Measurements from ENCODE around the gene C11orf58. TPM values are rescaled to one million over a fixed set of nuclear protein-coding genes. Genes with fewer than 3 reads are reported as not detected.
A peak's percentile ranks its signal among the peaks of the same experiment; 100 is the strongest.

The C11orf58 gene
- total and polyA plus RNA-seq, 10 donors: 83.9 to 147 (median 124) TPM

DNA sequence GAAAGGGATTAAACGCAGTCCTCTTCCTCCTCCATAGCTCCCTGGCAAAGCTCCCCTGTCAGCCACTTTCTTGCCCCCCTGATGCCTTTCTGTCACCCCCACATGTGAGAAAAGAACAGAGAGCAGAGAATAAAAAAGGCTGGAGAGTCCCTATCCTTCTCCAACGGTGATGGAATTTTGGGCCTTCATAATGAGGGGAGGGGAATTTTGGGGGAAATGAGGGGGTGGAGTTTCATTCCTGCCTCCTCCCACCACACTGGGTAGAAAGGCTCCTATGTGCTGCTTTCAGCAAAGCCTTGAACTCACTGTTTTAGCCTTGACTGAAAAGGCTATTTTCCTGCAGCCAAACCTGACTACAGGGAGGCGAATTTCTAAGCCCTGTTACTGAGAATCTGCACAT, 59.3 kb downstream of the C11orf58 start:
- intact Hi-C loops (cut with DNase I; ENCODE audit: low total_unique reads): no loop called here
- whole genome bisulfite sequencing, 5 donors: 60 to 74% (median 62%) methylated on average over 3 of the region's 3 CpGs

DNA sequence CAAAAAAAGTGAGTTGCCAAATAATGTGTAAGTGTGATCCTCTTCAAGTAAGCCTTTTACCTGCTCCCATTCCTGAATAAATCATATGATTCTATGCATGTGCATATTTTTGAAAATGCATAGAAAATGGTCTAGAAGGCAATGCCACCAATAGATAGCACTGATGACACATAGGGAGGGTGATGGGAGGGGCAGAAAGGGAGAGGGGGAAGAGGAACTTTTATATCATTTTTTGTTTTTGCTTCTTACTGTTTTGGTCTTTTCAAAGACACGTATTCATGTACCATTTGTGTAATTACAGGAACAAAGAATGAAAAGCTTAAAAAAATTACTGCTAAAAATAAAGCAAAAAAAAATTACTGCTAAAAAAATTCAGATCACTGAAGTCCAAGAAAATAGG, 60.8 kb downstream of the C11orf58 start:
- intact Hi-C loops (cut with DNase I; ENCODE audit: low total_unique reads): no loop called here
- no peak for DNase-seq
- H3K9me3 ChIP-seq: no peaks in the 10 kb centered on the region
- no peak overlapping the region for H3K4me3 ChIP-seq
- H3K36me3 ChIP-seq: no peaks in the 10 kb centered on the region
- H3K4me1 ChIP-seq: peaks cover 3 to 37% (median 17%) of the 10 kb centered on the region in 6 donors
- no peak for TF ChIP-seq POLR2A (IDR thresholded peaks at IDR 0.05)
- TF ChIP-seq, protein P1, sequence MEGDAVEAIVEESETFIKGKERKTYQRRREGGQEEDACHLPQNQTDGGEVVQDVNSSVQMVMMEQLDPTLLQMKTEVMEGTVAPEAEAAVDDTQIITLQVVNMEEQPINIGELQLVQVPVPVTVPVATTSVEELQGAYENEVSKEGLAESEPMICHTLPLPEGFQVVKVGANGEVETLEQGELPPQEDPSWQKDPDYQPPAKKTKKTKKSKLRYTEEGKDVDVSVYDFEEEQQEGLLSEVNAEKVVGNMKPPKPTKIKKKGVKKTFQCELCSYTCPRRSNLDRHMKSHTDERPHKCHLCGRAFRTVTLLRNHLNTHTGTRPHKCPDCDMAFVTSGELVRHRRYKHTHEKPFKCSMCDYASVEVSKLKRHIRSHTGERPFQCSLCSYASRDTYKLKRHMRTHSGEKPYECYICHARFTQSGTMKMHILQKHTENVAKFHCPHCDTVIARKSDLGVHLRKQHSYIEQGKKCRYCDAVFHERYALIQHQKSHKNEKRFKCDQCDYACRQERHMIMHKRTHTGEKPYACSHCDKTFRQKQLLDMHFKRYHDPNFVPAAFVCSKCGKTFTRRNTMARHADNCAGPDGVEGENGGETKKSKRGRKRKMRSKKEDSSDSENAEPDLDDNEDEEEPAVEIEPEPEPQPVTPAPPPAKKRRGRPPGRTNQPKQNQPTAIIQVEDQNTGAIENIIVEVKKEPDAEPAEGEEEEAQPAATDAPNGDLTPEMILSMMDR (IDR thresholded peaks at IDR 0.05 in 8 of 11, conservative IDR thresholded peaks at IDR 0.05 in 3 of 11): no peak
- no peak for TF ChIP-seq POLR2AphosphoS5 (IDR thresholded peaks at IDR 0.05)
- 57 to 74% (median 70%) methylated on average over 1 of the region's 1 CpG for WGBS, 5 donors
- H3K27me3 ChIP-seq (replicated peaks in 1 of 7): no peaks in the 10 kb centered on the region
- H3K27ac ChIP-seq: no peak overlapping the region

More for the DNA sequence above, 59.3 kb downstream of the C11orf58 start:
- TF ChIP-seq POLR2AphosphoS5 (IDR thresholded peaks at IDR 0.05) (no peak), POLR2A (IDR thresholded peaks at IDR 0.05) (no peak)
- H3K9me3 ChIP-seq: no peaks in the 10 kb centered on the region
- H3K27ac ChIP-seq: peak overlapping the region in 2 of 8 donors; percentile 5 to 26
- peak; percentile 12 for DNase-seq
- H3K27me3 ChIP-seq (replicated peaks in 1 of 7): no peaks in the 10 kb centered on the region
- peaks cover 0 to 29% (median 10%) of the 10 kb centered on the region in 6 donors for H3K4me1 ChIP-seq
- no peak overlapping the region for H3K4me3 ChIP-seq
- H3K36me3 ChIP-seq: no peaks in the 10 kb centered on the region

DNA sequence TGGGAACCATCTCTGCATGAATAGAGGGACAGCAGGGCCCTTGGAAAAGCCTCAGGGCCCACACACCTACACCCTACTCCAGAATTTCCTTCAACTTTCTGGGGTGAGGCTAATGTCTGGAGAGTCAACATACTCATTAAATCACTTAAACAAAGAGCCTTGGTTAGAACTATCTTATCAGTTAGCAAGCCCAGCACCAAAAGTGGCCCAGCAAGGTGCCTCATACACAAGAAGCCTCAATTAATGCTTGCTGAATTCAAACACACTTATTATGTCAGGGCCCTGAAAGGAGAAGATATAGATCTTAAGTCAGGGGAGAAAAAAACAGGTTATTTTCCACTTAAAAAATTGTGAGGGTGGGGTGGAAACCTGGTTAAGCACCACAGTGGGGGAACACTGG, 61.4 kb downstream of the C11orf58 start:
- H3K27me3 ChIP-seq (replicated peaks in 1 of 7): no peaks in the 10 kb centered on the region
- H3K9me3 ChIP-seq: no peaks in the 10 kb centered on the region
- H3K4me3 ChIP-seq: no peak overlapping the region
- DNase-seq: peak; percentile 13
- no peak overlapping the region for H3K27ac ChIP-seq
- peaks cover 4 to 38% (median 22%) of the 10 kb centered on the region in 6 donors for H3K4me1 ChIP-seq
- no peak for TF ChIP-seq POLR2AphosphoS5 (IDR thresholded peaks at IDR 0.05)
- TF ChIP-seq POLR2A (IDR thresholded peaks at IDR 0.05): no peak
- TF ChIP-seq, protein P1 (IDR thresholded peaks at IDR 0.05 in 8 of 11, conservative IDR thresholded peaks at IDR 0.05 in 3 of 11): no peak
- intact Hi-C loops (cut with DNase I; ENCODE audit: low total_unique reads): no loop called here
- H3K36me3 ChIP-seq: no peaks in the 10 kb centered on the region

DNA sequence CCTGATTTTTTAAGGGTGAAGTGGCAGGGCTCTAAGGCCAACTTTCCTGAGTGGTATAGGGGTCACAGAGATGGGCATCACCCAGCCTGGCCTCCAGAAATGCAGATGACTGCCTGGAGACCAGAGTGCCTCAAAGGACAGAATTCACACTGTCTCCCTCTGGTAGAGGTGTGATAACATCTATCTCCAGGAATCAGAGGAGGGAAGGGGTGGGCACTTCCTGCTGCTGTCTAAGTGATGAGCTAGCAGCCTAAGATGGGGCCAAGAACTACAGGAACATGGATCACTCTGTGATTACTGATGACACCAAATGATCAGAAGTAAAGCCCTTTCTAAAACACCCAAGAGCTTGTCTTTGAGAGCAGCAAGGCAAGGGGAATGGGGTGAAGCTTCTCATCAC, 61.9 kb downstream of the C11orf58 start:
- no peaks in the 10 kb centered on the region for H3K9me3 ChIP-seq
- H3K36me3 ChIP-seq: no peaks in the 10 kb centered on the region
- TF ChIP-seq POLR2AphosphoS5 (IDR thresholded peaks at IDR 0.05): no peak
- TF ChIP-seq POLR2A (IDR thresholded peaks at IDR 0.05): no peak
- TF ChIP-seq, protein P1 (IDR thresholded peaks at IDR 0.05 in 8 of 11, conservative IDR thresholded peaks at IDR 0.05 in 3 of 11): no peak
- peak; percentile 1 for DNase-seq
- no peak overlapping the region for H3K4me3 ChIP-seq
- H3K27me3 ChIP-seq (replicated peaks in 1 of 7): no peaks in the 10 kb centered on the region
- peaks cover 4 to 38% (median 24%) of the 10 kb centered on the region in 6 donors for H3K4me1 ChIP-seq
- no peak overlapping the region for H3K27ac ChIP-seq
- intact Hi-C loops (cut with DNase I; ENCODE audit: low total_unique reads): no loop called here

Measured in spleen (tissue), 11 donors.